Peyer's patch (tissue), 4 donors: Measurements from ENCODE around the gene HIVEP2.

Experiments used
- CTCF ChIP-seq, 6 experiments: fragments of 450-650 bp in 4 of 6; fragments of 200-600 bp in 2 of 6; sonication (generic) in 1 of 6; IDR thresholded peaks; one replicate each; pipeline ENCODE4 v1.5.1; 2017 to 2019; ENCODE audit warnings: antibody characterized with exemption in 6 of 6, mild to moderate bottlenecking in 3 of 6, moderate library complexity in 1 of 6
- POLR2A ChIP-seq, 2 donors: fragments of 450-650 bp; IDR thresholded peaks; one replicate each; pipeline ENCODE4 v1.5.1; 2017; ENCODE audit warnings: antibody characterized with exemption in 2 of 2, mild to moderate bottlenecking in 2 of 2, moderate library complexity in 2 of 2

DNA sequence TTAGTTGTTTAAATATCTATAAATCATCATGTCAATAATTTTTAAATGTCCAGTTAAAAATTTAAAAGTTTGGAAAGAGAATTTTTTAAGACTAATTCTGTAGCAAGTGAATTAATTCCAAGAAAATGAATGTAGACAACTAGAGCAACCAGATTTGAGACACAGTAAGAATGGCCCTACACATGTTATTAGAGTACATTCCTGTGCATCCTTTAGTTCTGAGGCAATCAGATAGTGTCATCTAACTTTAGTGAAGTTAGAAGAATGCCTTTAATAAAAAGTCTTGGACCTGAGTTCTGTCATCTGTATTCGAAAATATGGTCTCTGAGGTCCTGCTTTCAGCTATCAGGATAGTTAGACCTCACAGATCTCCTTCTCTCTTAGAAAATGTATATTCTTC is 63.7 kb downstream of the HIVEP2 start:
- no peak for TF ChIP-seq CTCF (IDR thresholded peaks at IDR 0.05)
- TF ChIP-seq POLR2A (IDR thresholded peaks at IDR 0.05): no peak
